GM12878 (cell line): Measurements from ENCODE around the gene CSF2. TPM values are rescaled to one million over a fixed set of nuclear protein-coding genes. Genes with fewer than 3 reads are reported as not detected.

Experiments
- ATAC-seq: fragments of 200-7000 bp; cut with Tn5 transposase; 3 replicates; pipeline ENCODE4 v1.9.1; 2020; ENCODE audit warnings: mild to moderate bottlenecking, moderate library complexity
- BruUV-seq: library from RNA; stranded (reverse); fragments of 400-500 nt; replicated peaks from 2 replicates; lab custom pipeline; 2021; lab: Mats Ljungman, UMichigan
- CTCF ChIA-PET: fragments of 300-600 bp; sonication (Branson Sonifier 250); formaldehyde crosslinking; extraction: SDS; loops from one replicate; lab custom pipeline; 2021; ENCODE audit warnings: inconsistent platforms; lab: Yijun Ruan, JAX
- POLR2A ChIA-PET: fragments of 350-600 bp; formaldehyde crosslinking; extraction: SDS; loops from one replicate; lab custom pipeline; 2021; ENCODE audit warnings: inconsistent platforms; lab: Charles Lee
- RAD21 ChIA-PET: fragments of 300-600 bp; sonication (Branson Sonifier 250); formaldehyde crosslinking; loops from one replicate; lab custom pipeline; 2023; ENCODE audit warnings: antibody characterized with exemption; ENCODE audit not compliant: unreplicated experiment; lab: Charles Lee
- SMC1A ChIA-PET: fragments of 300-600 bp; sonication (Branson Sonifier 250); formaldehyde crosslinking; loops from one replicate; lab custom pipeline; 2023; ENCODE audit not compliant: unreplicated experiment, uncharacterized antibody; lab: Charles Lee
- DNase-seq: peaks from one replicate; pipeline ENCODE4 v3.0.0-alpha.2; 2011; ENCODE audit warnings: low read depth, low spot score
- FAIRE-seq: peaks from 3 replicates; lab custom pipeline; 2011; peaks lifted over from hg19 to GRCh38; lab: Jason Lieb, UNC
- H2AFZ ChIP-seq: 2 replicates; pipeline ENCODE4 v1.6.0; 2011; ENCODE audit warnings: low read depth, low read length, control low read depth; ENCODE audit not compliant: control insufficient read depth
- H3K27ac ChIP-seq: 2 replicates; pipeline ENCODE4 v1.5.1; 2011; ENCODE audit warnings: control low read depth; ENCODE audit not compliant: control insufficient read depth, insufficient read depth
- H3K27me3 ChIP-seq, 2 experiments: replicated peaks in 1 of 2; 2 replicates each; pipeline versions ENCODE4 v1.6.0 to v1.6.1; 2011; ENCODE audit warnings: low read length in 1 of 2; ENCODE audit not compliant: control insufficient read depth in 2 of 2, insufficient read depth in 2 of 2
- H3K36me3 ChIP-seq, 2 experiments: 2 replicates each; pipeline ENCODE4 v1.5.1; 2011; ENCODE audit warnings: low read length in 1 of 2; ENCODE audit not compliant: control insufficient read depth in 2 of 2, insufficient read depth in 2 of 2
- H3K4me1 ChIP-seq: 2 replicates; pipeline ENCODE4 v1.6.1; 2011; ENCODE audit warnings: mild to moderate bottlenecking, low read length, moderate library complexity, mixed read lengths; ENCODE audit not compliant: control insufficient read depth, insufficient read depth
- H3K4me2 ChIP-seq: 2 replicates; pipeline ENCODE4 v1.6.0; 2011; ENCODE audit warnings: control low read depth; ENCODE audit not compliant: control insufficient read depth, insufficient read depth
- H3K4me3 ChIP-seq: fragments of 200-600 bp; sonication (generic); 2 replicates; pipeline ENCODE4 v1.5.1; 2016
- H3K79me2 ChIP-seq: 2 replicates; pipeline ENCODE4 v1.6.0; 2011; ENCODE audit warnings: low read length; ENCODE audit not compliant: control insufficient read depth, insufficient read depth
- H3K9ac ChIP-seq: 2 replicates; pipeline ENCODE4 v1.8.0; 2011; ENCODE audit warnings: low read length, control low read depth, mixed read lengths; ENCODE audit not compliant: control insufficient read depth, insufficient read depth
- H3K9me3 ChIP-seq: replicated peaks from 3 replicates; pipeline ENCODE4 v1.5.1; 2011; ENCODE audit warnings: mild to moderate bottlenecking, low read length; ENCODE audit not compliant: control insufficient read depth, insufficient read depth
- H4K20me1 ChIP-seq: 2 replicates; pipeline ENCODE4 v1.6.0; 2011; ENCODE audit not compliant: control insufficient read depth, insufficient read depth
- ASH2L ChIP-seq: fragments of 300-600, 200-600 bp; sonication (generic); IDR thresholded peaks from 2 replicates; pipeline ENCODE4 v1.6.1; 2017; ENCODE audit warnings: low read depth, mild to moderate bottlenecking, borderline replicate concordance
- BCL11A ChIP-seq: IDR thresholded peaks from 2 replicates; pipeline ENCODE4 v1.6.1; 2011; ENCODE audit warnings: low read depth, low read length
- EZH2 ChIP-seq: IDR thresholded peaks from 2 replicates; pipeline ENCODE4 v1.6.1; 2012; ENCODE audit warnings: low read depth, mild to moderate bottlenecking, control low read depth, inconsistent platforms, low read length, borderline replicate concordance; ENCODE audit not compliant: control insufficient read depth
- HDAC6 ChIP-seq: fragments of 200-600 bp; sonication (generic); IDR thresholded peaks from one replicate; pipeline ENCODE4 v1.8.0; 2017; ENCODE audit warnings: antibody characterized with exemption; ENCODE audit not compliant: unreplicated experiment
- KAT2A ChIP-seq: conservative IDR thresholded peaks from 2 replicates; pipeline ENCODE4 v1.6.1; 2011; ENCODE audit warnings: low read depth, low read length; ENCODE audit not compliant: control insufficient read depth
- MTA3 ChIP-seq: IDR thresholded peaks from 2 replicates; pipeline ENCODE4 v1.6.1; 2012; ENCODE audit warnings: low read length, inconsistent platforms, borderline replicate concordance
- NRF1 ChIP-seq: conservative IDR thresholded peaks from 2 replicates; pipeline ENCODE4 v1.6.1; 2011; ENCODE audit warnings: mild to moderate bottlenecking, low read depth, low read length, improper control_type of control experiment
- PAX8 ChIP-seq: fragments of 450-650 bp; IDR thresholded peaks from 2 replicates; pipeline ENCODE4 v1.6.1; 2017; ENCODE audit warnings: mild to moderate bottlenecking, moderate library complexity
- RELA ChIP-seq: fragments of 450-650 bp; IDR thresholded peaks from 2 replicates; pipeline ENCODE4 v1.8.0; 2014; ENCODE audit warnings: borderline replicate concordance; ENCODE audit not compliant: partially characterized antibody
- SMC3 ChIP-seq: IDR thresholded peaks from 2 replicates; pipeline ENCODE4 v1.6.1; 2011; ENCODE audit warnings: low read length, improper control_type of control experiment, borderline replicate concordance
- ZBED1 ChIP-seq: IDR thresholded peaks from 2 replicates; pipeline ENCODE4 v1.6.1; 2016; ENCODE audit warnings: borderline replicate concordance
- ZNF622 ChIP-seq: fragments of 450-650 bp; IDR thresholded peaks from 2 replicates; pipeline ENCODE4 v1.6.1; 2017; ENCODE audit warnings: mild to moderate bottlenecking, inconsistent platforms
- WGBS: methylation state at CpG from one replicate; pipeline ENCODE4 v1.1.6; 2016; ENCODE audit warnings: low lambda C conversion rate; ENCODE audit not compliant: insufficient replicate concordance, insufficient coverage; ENCODE audit errors: missing lambda C conversion rate; 5-methylcytosine and 5-hydroxymethylcytosine counted together
- in situ Hi-C: fragments of 300-500 bp; cut with MboI; formaldehyde crosslinking; loops from 9 replicates; pipeline ENCODE4 v1.14.3; 2018; ENCODE audit warnings: mixed read lengths
- intact Hi-C: fragments of 100-400 bp; cut with micrococcal nuclease; formaldehyde crosslinking; loops from one replicate; pipeline ENCODE4 v1.14.2; 2022; ENCODE audit not compliant: unreplicated experiment
- polyA plus RNA-seq, 11 experiments: library from polyadenylated mRNA; depleted of rRNA in 4 of 11; unstranded in 6 of 11; stranded (reverse) in 5 of 11; fragments of >200 nt; fragmentation: Nextera tagmentation in 4 of 11; fragmentation: Illumina TruSeq in 1 of 11; extraction: Ambion mirVana in 4 of 11; extraction: Trizol in 1 of 11; gene quantifications; 1 replicate in 1 of 11; 2 replicates in 10 of 11; pipeline versions ENCODE4 v1.2.1 to v1.2.3, GENCODE V29; 2011 to 2016; ENCODE audit warnings: inconsistent platforms in 2 of 11, missing spikeins in 2 of 11, low read depth in 1 of 11
- total RNA-seq, 4 experiments: library from RNA; depleted of rRNA in 3 of 4; stranded (reverse); fragments of >200 nt in 3 of 4; fragmentation: Illumina TruSeq in 1 of 4; extraction: Trizol in 1 of 4; gene quantifications; 2 replicates each; pipeline versions ENCODE4 v1.2.1 to v1.2.3, GENCODE V29; 2013 to 2021
- TF ChIP-seq, protein P1 (sequence below): fragments of 450-650 bp; IDR thresholded peaks from 2 replicates; pipeline ENCODE4 v1.6.1; 2018; ENCODE audit warnings: mild to moderate bottlenecking, low read depth, moderate library complexity; ENCODE audit not compliant: partially characterized antibody
- TF ChIP-seq, protein P2 (sequence below): IDR thresholded peaks from 2 replicates; pipeline ENCODE4 v1.6.1; 2011; ENCODE audit warnings: low read depth, low read length, improper control_type of control experiment, borderline replicate concordance
- TF ChIP-seq, protein P3 (sequence below): IDR thresholded peaks from 2 replicates; pipeline ENCODE4 v1.6.1; 2012; ENCODE audit warnings: improper control_type of control experiment, low read depth, low read length; ENCODE audit not compliant: insufficient replicate concordance

Gene CSF2
- total and polyA plus RNA-seq, 10 of the 15 experiments (the other 5 are each of a cell fraction or from before 2014, with no cell fraction given) = 0.15 to 2.0 (median 0.69) TPM; not detected in 2

DNA sequence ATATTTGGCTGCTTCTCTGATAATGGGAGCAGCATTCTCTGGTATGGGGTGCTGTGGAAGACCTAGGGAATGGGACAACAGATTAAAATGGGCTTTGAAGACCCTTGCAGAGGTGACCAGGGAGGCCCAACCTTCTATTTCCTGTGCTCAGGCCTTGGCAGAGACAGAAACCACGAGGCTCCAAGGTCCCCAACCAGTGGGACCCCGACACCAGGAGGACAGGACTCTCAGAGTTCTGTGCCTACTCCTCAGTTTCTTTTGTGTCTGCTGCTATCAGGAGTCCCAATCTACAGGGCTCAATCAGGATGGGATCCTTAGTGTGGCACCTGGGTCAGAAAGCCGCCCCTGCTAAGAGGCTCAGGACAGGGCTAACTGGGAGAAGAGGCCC lies 29.3 kb downstream of the CSF2 start:
- TF ChIP-seq, protein P1, sequence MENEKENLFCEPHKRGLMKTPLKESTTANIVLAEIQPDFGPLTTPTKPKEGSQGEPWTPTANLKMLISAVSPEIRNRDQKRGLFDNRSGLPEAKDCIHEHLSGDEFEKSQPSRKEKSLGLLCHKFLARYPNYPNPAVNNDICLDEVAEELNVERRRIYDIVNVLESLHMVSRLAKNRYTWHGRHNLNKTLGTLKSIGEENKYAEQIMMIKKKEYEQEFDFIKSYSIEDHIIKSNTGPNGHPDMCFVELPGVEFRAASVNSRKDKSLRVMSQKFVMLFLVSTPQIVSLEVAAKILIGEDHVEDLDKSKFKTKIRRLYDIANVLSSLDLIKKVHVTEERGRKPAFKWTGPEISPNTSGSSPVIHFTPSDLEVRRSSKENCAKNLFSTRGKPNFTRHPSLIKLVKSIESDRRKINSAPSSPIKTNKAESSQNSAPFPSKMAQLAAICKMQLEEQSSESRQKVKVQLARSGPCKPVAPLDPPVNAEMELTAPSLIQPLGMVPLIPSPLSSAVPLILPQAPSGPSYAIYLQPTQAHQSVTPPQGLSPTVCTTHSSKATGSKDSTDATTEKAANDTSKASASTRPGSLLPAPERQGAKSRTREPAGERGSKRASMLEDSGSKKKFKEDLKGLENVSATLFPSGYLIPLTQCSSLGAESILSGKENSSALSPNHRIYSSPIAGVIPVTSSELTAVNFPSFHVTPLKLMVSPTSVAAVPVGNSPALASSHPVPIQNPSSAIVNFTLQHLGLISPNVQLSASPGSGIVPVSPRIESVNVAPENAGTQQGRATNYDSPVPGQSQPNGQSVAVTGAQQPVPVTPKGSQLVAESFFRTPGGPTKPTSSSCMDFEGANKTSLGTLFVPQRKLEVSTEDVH = no peak
- no peak for TF ChIP-seq HDAC6
- no peak for TF ChIP-seq BCL11A
- TF ChIP-seq, protein P2, sequence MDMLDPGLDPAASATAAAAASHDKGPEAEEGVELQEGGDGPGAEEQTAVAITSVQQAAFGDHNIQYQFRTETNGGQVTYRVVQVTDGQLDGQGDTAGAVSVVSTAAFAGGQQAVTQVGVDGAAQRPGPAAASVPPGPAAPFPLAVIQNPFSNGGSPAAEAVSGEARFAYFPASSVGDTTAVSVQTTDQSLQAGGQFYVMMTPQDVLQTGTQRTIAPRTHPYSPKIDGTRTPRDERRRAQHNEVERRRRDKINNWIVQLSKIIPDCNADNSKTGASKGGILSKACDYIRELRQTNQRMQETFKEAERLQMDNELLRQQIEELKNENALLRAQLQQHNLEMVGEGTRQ = no peak
- TF ChIP-seq EZH2 = no peak
- no peak for TF ChIP-seq MTA3
- TF ChIP-seq, protein P3, sequence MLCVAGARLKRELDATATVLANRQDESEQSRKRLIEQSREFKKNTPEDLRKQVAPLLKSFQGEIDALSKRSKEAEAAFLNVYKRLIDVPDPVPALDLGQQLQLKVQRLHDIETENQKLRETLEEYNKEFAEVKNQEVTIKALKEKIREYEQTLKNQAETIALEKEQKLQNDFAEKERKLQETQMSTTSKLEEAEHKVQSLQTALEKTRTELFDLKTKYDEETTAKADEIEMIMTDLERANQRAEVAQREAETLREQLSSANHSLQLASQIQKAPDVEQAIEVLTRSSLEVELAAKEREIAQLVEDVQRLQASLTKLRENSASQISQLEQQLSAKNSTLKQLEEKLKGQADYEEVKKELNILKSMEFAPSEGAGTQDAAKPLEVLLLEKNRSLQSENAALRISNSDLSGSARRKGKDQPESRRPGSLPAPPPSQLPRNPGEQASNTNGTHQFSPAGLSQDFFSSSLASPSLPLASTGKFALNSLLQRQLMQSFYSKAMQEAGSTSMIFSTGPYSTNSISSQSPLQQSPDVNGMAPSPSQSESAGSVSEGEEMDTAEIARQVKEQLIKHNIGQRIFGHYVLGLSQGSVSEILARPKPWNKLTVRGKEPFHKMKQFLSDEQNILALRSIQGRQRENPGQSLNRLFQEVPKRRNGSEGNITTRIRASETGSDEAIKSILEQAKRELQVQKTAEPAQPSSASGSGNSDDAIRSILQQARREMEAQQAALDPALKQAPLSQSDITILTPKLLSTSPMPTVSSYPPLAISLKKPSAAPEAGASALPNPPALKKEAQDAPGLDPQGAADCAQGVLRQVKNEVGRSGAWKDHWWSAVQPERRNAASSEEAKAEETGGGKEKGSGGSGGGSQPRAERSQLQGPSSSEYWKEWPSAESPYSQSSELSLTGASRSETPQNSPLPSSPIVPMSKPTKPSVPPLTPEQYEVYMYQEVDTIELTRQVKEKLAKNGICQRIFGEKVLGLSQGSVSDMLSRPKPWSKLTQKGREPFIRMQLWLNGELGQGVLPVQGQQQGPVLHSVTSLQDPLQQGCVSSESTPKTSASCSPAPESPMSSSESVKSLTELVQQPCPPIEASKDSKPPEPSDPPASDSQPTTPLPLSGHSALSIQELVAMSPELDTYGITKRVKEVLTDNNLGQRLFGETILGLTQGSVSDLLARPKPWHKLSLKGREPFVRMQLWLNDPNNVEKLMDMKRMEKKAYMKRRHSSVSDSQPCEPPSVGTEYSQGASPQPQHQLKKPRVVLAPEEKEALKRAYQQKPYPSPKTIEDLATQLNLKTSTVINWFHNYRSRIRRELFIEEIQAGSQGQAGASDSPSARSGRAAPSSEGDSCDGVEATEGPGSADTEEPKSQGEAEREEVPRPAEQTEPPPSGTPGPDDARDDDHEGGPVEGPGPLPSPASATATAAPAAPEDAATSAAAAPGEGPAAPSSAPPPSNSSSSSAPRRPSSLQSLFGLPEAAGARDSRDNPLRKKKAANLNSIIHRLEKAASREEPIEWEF = no peak
- TF ChIP-seq KAT2A = no peak
- no peak for TF ChIP-seq SMC3
- no peak for TF ChIP-seq PAX8
- TF ChIP-seq ZNF622 = no peak
- no peak for TF ChIP-seq RELA
- no peak for TF ChIP-seq NRF1
- no peak for TF ChIP-seq ZBED1
- no peak for TF ChIP-seq ASH2L
- FAIRE-seq (no peak), DNase-seq (no peak), ATAC-seq (peak; percentile 0)
- intact Hi-C loops = loop anchor here (1.0 to 2.0 kb wide), 3 partner anchors 38 to 388 kb away; partner anchors contain the start of gene IRF1
- H2AFZ ChIP-seq = no peak overlapping the region; the same call in 1 of the 2 replicates
- H3K36me3 ChIP-seq = no peaks in the 10 kb centered on the region
- H4K20me1 ChIP-seq = no peaks in the 10 kb centered on the region
- no peaks in the 10 kb centered on the region for H3K9me3 ChIP-seq
- POLR2A ChIA-PET = interaction anchor here (0.6 kb wide), 1 partner anchor 813 kb away, joined by 3 read pairs; no protein-coding TSS in a partner anchor
- H3K9ac ChIP-seq = peak overlapping the region; percentile 70
- CTCF ChIA-PET = interaction anchor here (1.1 to 1.9 kb wide), 5 partner anchors 10 to 87 kb away, joined by 3 to 7 read pairs (median 3); no protein-coding TSS in a partner anchor
- in situ Hi-C loops = no loop called here
- peaks cover 72% of the 10 kb centered on the region for H3K4me1 ChIP-seq
- SMC1A ChIA-PET = interaction anchor here (1.0 to 2.0 kb wide), 5 partner anchors 8 to 87 kb away, joined by 3 to 7 read pairs (median 5); no protein-coding TSS in a partner anchor
- RAD21 ChIA-PET = interaction anchor here (1.0 kb wide), 1 partner anchor 74 kb away, joined by 3 read pairs; no protein-coding TSS in a partner anchor
- H3K4me2 ChIP-seq = peak overlapping the region; percentile 95
- no peaks in the 10 kb centered on the region for H3K79me2 ChIP-seq
- WGBS = 21% methylated on average over 3 of the region's 3 CpGs
- H3K4me3 ChIP-seq = no peak overlapping the region
- no TSS peak for BruUV-seq
- H3K27me3 ChIP-seq = no peaks in the 10 kb centered on the region
- H3K27ac ChIP-seq = peak overlapping the region; percentile 98
